ENCODE results near the gene PPP1R3D. TPM values are rescaled to one million over a fixed set of nuclear protein-coding genes. Genes with fewer than 3 reads are reported as not detected.

The PPP1R3D gene
- total and polyA plus RNA-seq, 9 of the 15 experiments (the other 6 are each of a cell fraction or from before 2014, with no cell fraction given), result 0.35 to 3.3 (median 1.8) TPM

DNA sequence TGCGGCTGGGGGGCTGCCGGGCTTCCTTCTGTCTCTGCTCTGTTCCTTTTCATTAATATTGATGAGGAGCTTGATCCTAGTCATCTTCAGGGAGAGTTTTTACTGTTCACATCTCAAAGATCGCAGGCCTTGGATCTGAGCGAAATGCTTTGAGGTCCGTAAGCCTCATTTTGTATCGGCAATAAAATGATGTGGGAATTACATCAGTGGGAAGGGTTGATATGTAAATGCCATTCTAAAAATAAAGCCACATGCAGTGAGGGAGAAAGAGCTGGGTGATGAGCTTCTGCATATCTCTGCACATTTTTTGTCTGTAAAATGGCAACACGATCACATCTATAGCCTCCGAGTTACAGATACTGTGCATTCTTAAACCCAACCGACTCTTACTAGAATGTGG lies 43.0 kb upstream of the PPP1R3D start:
- no peaks in the 10 kb centered on the region for H3K27me3 ChIP-seq (ENCODE audit: control insufficient read depth in 2 of 2, insufficient read depth in 2 of 2, low read length in 2 of 2)
- H3K4me3 ChIP-seq, result no peak overlapping the region
- no peak overlapping the region for H3K27ac ChIP-seq (ENCODE audit: extremely low read depth, low read depth, low read length)
- CTCF ChIA-PET (ENCODE audit: low intra/inter-chr PET ratio), result no interaction called here
- H2AFZ ChIP-seq (ENCODE audit: low read depth, low read length), result no peak overlapping the region
- H3K79me2 ChIP-seq (ENCODE audit: control insufficient read depth, insufficient read depth, low read length), result no peaks in the 10 kb centered on the region
- H4K20me1 ChIP-seq (replicated peaks; ENCODE audit: control insufficient read depth, insufficient read depth, low read length), result no peaks in the 10 kb centered on the region
- no TSS peak for BruUV-seq (replicated peaks)
- no peaks in the 10 kb centered on the region for H3K36me3 ChIP-seq (ENCODE audit: control insufficient read depth, insufficient read depth, low read length)
- H3K4me2 ChIP-seq (ENCODE audit: insufficient read depth, low read length), result no peak overlapping the region
- ATAC-seq (no peak), DNase-seq (ENCODE audit: extremely low read depth in 1 of 4, low spot score in 3 of 4) (no peak), FAIRE-seq (no peak)
- in situ Hi-C loops (cut with MboI) (no loop called here), intact Hi-C loops (cut with micrococcal nuclease) (no loop called here)
- H3K9me1 ChIP-seq (ENCODE audit: control insufficient read depth, insufficient read depth, low read length), result no peaks in the 10 kb centered on the region
- WGBS (ENCODE audit: insufficient coverage, low coverage, missing lambda C conversion rate), result under 1% methylated on average over 9 of the region's 9 CpGs
- POLR2A ChIA-PET, result no interaction called here
- peaks cover 0 to 7% of the 10 kb centered on the region in 2 experiments; a peak in 2 of 5 replicates for H3K4me1 ChIP-seq (replicated peaks in 1 of 2; ENCODE audit: control insufficient read depth in 2 of 2, insufficient read depth in 2 of 2, low read length in 2 of 2)
- no peak overlapping the region for H3K9ac ChIP-seq (ENCODE audit: insufficient read depth in 1 of 2, low read depth in 2 of 2, low read length in 2 of 2)
- TF ChIP-seq RNF219 (CRISPR knock-in tag; IDR thresholded peaks at IDR 0.05), result no peak
- TF ChIP-seq RBM22 (IDR thresholded peaks at IDR 0.05; ENCODE audit: low read depth, low read length, poor library complexity, severe bottlenecking), result no peak
- TF ChIP-seq, protein P1, sequence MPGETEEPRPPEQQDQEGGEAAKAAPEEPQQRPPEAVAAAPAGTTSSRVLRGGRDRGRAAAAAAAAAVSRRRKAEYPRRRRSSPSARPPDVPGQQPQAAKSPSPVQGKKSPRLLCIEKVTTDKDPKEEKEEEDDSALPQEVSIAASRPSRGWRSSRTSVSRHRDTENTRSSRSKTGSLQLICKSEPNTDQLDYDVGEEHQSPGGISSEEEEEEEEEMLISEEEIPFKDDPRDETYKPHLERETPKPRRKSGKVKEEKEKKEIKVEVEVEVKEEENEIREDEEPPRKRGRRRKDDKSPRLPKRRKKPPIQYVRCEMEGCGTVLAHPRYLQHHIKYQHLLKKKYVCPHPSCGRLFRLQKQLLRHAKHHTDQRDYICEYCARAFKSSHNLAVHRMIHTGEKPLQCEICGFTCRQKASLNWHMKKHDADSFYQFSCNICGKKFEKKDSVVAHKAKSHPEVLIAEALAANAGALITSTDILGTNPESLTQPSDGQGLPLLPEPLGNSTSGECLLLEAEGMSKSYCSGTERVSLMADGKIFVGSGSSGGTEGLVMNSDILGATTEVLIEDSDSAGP (CRISPR knock-in tag; IDR thresholded peaks at IDR 0.05), result no peak
- TF ChIP-seq SMARCB1 (IDR thresholded peaks at IDR 0.05; ENCODE audit: insufficient read length, low read depth), result no peak
- no peak for TF ChIP-seq SNIP1 (IDR thresholded peaks at IDR 0.05; ENCODE audit: low read depth)
- TF ChIP-seq CEBPB (tag; IDR thresholded peaks at IDR 0.05), result no peak
- TF ChIP-seq MLX (CRISPR knock-in tag; conservative IDR thresholded peaks at IDR 0.05), result no peak
- H3K9me3 ChIP-seq (replicated peaks; ENCODE audit: control insufficient read depth, insufficient read depth, low read depth, low read length), result no peaks in the 10 kb centered on the region
